PFSK-1 (cell line): Measurements from ENCODE around the gene RBM20.

Experiments
- FOXP2 ChIP-seq: optimal IDR thresholded peaks from 2 replicates; pipeline ENCODE3; 2011; ENCODE audit warnings: borderline replicate concordance, control low read depth, inconsistent platforms; ENCODE audit not compliant: insufficient read depth; ENCODE audit errors: extremely low read length, extremely low read depth
- POLR2AphosphoS5 ChIP-seq: IDR thresholded peaks from 2 replicates; pipeline ENCODE4 v1.6.1; 2012; ENCODE audit warnings: low read depth, mild to moderate bottlenecking, control low read depth, low read length, moderate library complexity
- SIN3A ChIP-seq: IDR thresholded peaks from 2 replicates; pipeline ENCODE4 v1.6.1; 2012; ENCODE audit warnings: mild to moderate bottlenecking, low read length, moderate library complexity, borderline replicate concordance; ENCODE audit not compliant: insufficient read depth
- TAF1 ChIP-seq: IDR thresholded peaks from 2 replicates; pipeline ENCODE4 v1.6.1; 2012; ENCODE audit warnings: low read length, control low read depth, borderline replicate concordance; ENCODE audit not compliant: insufficient read depth
- TF ChIP-seq, protein P1 (sequence below), 2 experiments: IDR thresholded peaks; 2 replicates each; pipeline versions ENCODE4 v1.6.1 to v1.8.0; 2011 to 2012; ENCODE audit warnings: low read depth in 2 of 2, low read length in 2 of 2, control low read depth in 1 of 2, inconsistent platforms in 1 of 2, mild to moderate bottlenecking in 1 of 2, moderate library complexity in 1 of 2; ENCODE audit not compliant: insufficient read depth in 1 of 2

The RBM20 gene

DNA sequence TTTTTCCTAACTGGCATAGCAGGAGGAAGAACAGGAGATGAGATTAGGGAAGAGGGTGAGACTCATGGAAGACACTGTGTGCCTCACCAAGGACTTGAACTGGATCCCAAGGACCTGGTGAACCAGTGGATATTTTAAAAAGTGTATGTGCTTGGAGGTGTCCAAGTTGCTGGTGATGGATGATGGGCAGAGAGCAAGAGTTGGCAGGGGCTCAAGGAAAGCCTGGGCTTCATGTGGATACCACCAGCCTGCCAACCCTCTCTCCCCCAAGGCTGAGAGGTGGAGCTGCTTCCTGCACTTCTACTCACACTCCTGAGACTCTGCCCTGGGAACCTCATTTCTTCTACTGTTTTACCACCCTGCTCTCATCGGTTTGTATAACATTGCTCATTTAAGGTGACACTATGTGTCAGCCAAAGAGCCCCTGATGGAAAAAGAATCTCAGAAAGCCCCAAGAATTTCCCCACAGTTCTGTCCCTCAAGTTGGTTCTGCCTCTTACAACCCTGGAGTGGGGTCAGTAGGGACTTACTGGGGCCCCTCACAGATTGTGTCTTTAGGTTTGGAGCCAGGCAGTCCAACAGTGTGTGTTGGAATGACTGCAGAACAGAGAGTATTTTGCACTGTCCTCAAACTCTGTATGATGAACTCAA lies 171.3 kb downstream of the RBM20 start:
- TF ChIP-seq SIN3A (no peak), TAF1 (no peak), FOXP2 (no peak), POLR2AphosphoS5 (no peak)
- TF ChIP-seq, protein P1, sequence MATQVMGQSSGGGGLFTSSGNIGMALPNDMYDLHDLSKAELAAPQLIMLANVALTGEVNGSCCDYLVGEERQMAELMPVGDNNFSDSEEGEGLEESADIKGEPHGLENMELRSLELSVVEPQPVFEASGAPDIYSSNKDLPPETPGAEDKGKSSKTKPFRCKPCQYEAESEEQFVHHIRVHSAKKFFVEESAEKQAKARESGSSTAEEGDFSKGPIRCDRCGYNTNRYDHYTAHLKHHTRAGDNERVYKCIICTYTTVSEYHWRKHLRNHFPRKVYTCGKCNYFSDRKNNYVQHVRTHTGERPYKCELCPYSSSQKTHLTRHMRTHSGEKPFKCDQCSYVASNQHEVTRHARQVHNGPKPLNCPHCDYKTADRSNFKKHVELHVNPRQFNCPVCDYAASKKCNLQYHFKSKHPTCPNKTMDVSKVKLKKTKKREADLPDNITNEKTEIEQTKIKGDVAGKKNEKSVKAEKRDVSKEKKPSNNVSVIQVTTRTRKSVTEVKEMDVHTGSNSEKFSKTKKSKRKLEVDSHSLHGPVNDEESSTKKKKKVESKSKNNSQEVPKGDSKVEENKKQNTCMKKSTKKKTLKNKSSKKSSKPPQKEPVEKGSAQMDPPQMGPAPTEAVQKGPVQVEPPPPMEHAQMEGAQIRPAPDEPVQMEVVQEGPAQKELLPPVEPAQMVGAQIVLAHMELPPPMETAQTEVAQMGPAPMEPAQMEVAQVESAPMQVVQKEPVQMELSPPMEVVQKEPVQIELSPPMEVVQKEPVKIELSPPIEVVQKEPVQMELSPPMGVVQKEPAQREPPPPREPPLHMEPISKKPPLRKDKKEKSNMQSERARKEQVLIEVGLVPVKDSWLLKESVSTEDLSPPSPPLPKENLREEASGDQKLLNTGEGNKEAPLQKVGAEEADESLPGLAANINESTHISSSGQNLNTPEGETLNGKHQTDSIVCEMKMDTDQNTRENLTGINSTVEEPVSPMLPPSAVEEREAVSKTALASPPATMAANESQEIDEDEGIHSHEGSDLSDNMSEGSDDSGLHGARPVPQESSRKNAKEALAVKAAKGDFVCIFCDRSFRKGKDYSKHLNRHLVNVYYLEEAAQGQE (IDR thresholded peaks at IDR 0.05; ENCODE audit: insufficient read depth in 1 of 2, low read depth in 2 of 2, low read length in 2 of 2) = no peak

DNA sequence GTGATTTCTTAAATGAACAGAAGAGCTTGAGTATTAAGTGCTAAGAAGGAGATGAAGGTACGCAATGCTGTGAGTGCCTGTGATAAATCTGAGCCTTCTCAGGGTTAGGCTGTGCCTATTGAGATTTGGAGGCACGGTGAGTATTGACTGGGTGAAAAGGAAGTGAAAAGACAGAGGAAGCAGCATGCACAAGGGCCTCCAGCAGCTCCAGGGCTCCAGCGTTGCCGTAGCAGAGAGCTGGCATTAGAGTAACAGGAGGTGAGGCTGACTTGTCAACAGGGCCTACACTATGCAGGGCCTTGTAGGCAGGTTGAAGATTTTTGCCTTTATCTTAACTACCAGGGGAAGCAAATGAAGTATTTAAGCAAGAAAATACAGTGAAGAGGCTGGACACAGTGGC lies 173.5 kb downstream of the RBM20 start:
- TF ChIP-seq SIN3A (no peak), FOXP2 (no peak), POLR2AphosphoS5 (no peak), TAF1 (no peak)
- TF ChIP-seq, protein P1 (IDR thresholded peaks at IDR 0.05; ENCODE audit: insufficient read depth in 1 of 2, low read depth in 2 of 2, low read length in 2 of 2) = no peak

DNA sequence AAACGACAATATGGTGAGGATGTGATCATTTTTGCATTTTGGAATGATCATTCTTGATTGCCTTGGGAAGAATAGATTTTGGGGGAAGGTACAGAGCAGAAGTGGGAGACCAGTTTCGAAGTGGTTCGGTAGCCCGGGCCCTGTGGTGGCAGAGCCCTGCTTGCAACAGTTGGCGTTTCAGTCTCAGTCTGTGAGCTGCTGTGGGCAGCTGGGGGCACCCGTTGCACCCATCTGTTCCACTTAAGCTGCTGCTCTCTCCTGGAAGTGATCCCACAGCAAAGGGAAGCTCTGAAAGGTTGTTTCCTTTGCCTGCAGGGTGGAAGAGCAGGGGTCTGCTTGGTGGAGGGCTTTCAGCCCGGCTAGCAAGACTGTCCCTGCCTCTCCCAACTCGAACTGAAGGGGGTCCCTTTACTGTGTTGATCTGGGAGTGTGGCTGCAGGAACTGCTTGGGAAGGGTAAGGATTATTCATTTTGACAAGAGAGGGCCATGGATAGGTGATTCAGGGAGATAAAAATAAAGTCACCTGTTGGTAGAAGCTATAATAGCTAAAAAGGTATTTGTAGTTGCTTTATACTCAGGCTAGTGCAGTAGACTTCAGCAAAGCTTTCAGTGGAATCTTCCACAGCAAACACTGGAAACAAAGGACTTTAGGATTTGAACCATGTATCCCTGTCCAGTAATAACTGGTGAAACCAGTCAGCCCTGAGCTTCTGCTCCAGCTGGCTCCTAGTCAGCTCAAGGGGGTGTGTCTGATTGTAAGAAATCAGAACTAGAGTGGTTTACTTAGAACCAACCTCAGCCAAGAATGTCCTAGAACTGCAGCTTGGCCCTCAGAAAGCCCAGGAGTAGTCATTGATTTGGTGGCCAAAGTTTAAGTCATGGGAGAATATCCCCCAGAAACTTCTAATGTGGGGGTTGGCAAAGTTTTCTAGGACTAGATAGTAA lies 174.4 kb downstream of the RBM20 start:
- TF ChIP-seq, protein P1 (IDR thresholded peaks at IDR 0.05; ENCODE audit: insufficient read depth in 1 of 2, low read depth in 2 of 2, low read length in 2 of 2) = no peak
- TF ChIP-seq POLR2AphosphoS5 = no peak
- TF ChIP-seq FOXP2 = no peak
- TF ChIP-seq TAF1 = no peak
- no peak for TF ChIP-seq SIN3A

DNA sequence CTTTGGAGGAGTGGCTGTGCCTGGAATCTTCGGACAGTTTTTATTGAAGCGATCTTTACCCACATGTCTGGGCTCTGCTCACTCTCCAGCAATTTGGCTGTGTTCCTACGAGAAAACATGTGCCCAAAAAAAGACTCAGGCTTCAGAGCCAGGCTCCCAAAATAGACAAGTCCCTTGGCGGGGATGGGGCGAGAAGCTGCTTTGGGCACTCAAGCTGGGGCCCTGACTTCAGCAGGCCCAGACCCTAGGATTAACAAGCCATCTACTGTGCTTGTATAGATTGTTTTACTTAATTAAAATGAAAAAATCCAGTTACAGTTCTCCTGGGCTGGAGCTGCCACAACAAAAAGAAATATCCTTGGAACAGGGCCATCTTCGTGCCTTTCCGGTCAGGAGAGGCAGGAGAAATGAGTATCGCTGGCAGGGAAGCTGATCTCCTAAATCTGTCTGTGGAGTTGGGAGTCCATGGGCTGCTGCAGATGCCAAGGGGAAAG lies 176.2 kb downstream of the RBM20 start:
- TF ChIP-seq POLR2AphosphoS5 = no peak
- no peak for TF ChIP-seq SIN3A
- TF ChIP-seq, protein P1 (IDR thresholded peaks at IDR 0.05; ENCODE audit: insufficient read depth in 1 of 2, low read depth in 2 of 2, low read length in 2 of 2) = no peak
- no peak for TF ChIP-seq FOXP2
- TF ChIP-seq TAF1 = no peak
